Activated CD8-positive, alpha-beta T cell treated with anti-CD3 and anti-CD28 coated beads, Interleukin-2, amount 10 ng/mL, durations not matched to agents 7 days and 5 days (primary cell): ENCODE data around the gene LTBP4. TPM values are rescaled to one million over a fixed set of nuclear protein-coding genes. Genes with fewer than 3 reads are reported as not detected.
A peak's percentile ranks its signal among the peaks of the same experiment; 100 is the strongest.

Experiments
- ATAC-seq: fragments of 150-1000 bp; cut with Tn5 transposase; one replicate; pipeline ENCODE4 v1.10.0; 2021; ENCODE audit warnings: moderate library complexity
- CTCF ChIA-PET: fragments of 350-600 bp; sonication (Branson Sonifier 250); formaldehyde crosslinking; loops from one replicate; lab custom pipeline; 2021; ENCODE audit warnings: antibody characterized with exemption; lab: Charles Lee
- POLR2A ChIA-PET: fragments of 350-600 bp; sonication (Branson Sonifier 250); formaldehyde crosslinking; loops from one replicate; lab custom pipeline; 2021; ENCODE audit warnings: antibody characterized with exemption; lab: Charles Lee
- DNase-seq: peaks from one replicate; pipeline ENCODE4 v3.0.0-alpha.2; 2020
- H3K27ac Mint-ChIP-seq: one replicate; pipeline ENCODE4 v1.8.0; 2021; ENCODE audit warnings: mild to moderate bottlenecking, mixed read lengths
- H3K27me3 Mint-ChIP-seq: one replicate; pipeline ENCODE4 v1.8.0; 2021; ENCODE audit warnings: low read depth, mixed read lengths
- H3K36me3 Mint-ChIP-seq: one replicate; pipeline ENCODE4 v1.8.0; 2021; ENCODE audit warnings: low read depth, mixed read lengths
- H3K4me1 Mint-ChIP-seq: one replicate; pipeline ENCODE4 v1.8.0; 2021; ENCODE audit warnings: low read depth, mixed read lengths
- H3K4me3 Mint-ChIP-seq: one replicate; pipeline ENCODE4 v1.8.0; 2021; ENCODE audit warnings: mild to moderate bottlenecking, mixed read lengths
- H3K9me3 Mint-ChIP-seq: one replicate; pipeline ENCODE4 v1.8.0; 2022; ENCODE audit warnings: mixed read lengths; ENCODE audit not compliant: insufficient read depth
- total RNA-seq, 2 experiments: library from RNA; stranded (reverse); gene quantifications; one replicate each; pipeline ENCODE4 v1.2.3, GENCODE V29; 2021

The LTBP4 gene
- total RNA-seq, 2 experiments from 2014 or later: 54.3 to 54.7 TPM

- Mint-ChIP-seq H3K4me3 (no peak overlapping the region), H3K9me3 (no peaks in the 10 kb centered on the region), H3K27me3 (peaks cover 44% of the 10 kb centered on the region), H3K36me3 (no peaks in the 10 kb centered on the region), H3K27ac (no peak overlapping the region), H3K4me1 (peaks cover 16% of the 10 kb centered on the region)
- ATAC-seq (no peak), DNase-seq (no peak)
- POLR2A ChIA-PET: interaction anchor here (0.9 kb wide), 1 partner anchor 44 kb away, joined by 3 read pairs; no protein-coding TSS in a partner anchor
- CTCF ChIA-PET: interaction anchor here (1.4 kb wide), 1 partner anchor 35 kb away, joined by 3 read pairs; the partner anchor contains the start of gene LTBP4
Measured at GRCh38 chr19:40565910-40566495, 35.2 kb upstream of the LTBP4 start.

GRCh38 chr19:40567040-40567749 is 34.0 kb upstream of the LTBP4 start:
- peaks cover 18% of the 10 kb centered on the region for H3K4me1 Mint-ChIP-seq
- H3K36me3 Mint-ChIP-seq: no peaks in the 10 kb centered on the region
- CTCF ChIA-PET: interaction anchor here (1.3 to 1.4 kb wide), 2 partner anchors 18 to 33 kb away, joined by 3 read pairs; partner anchors contain the start of gene LTBP4
- H3K4me3 Mint-ChIP-seq: no peak overlapping the region
- H3K27me3 Mint-ChIP-seq: peaks cover 40% of the 10 kb centered on the region
- H3K27ac Mint-ChIP-seq: no peak overlapping the region
- DNase-seq: no peak
- ATAC-seq: no peak
- POLR2A ChIA-PET: interaction anchor here (0.6 kb wide), 1 partner anchor 232 kb away, joined by 3 read pairs; the partner anchor contains the start of gene EGLN2
- no peaks in the 10 kb centered on the region for H3K9me3 Mint-ChIP-seq

GRCh38 chr19:40567750-40568494 is 33.2 kb upstream of the LTBP4 start:
- ChIA-PET CTCF (interaction anchor here (1.1 to 1.3 kb wide), 3 partner anchors 19 to 35 kb away, joined by 3 read pairs; no protein-coding TSS in a partner anchor), POLR2A (interaction anchor here (0.6 kb wide), 1 partner anchor 231 kb away, joined by 3 read pairs; the partner anchor contains the start of gene EGLN2)
- H3K9me3 Mint-ChIP-seq: no peaks in the 10 kb centered on the region
- peaks cover 40% of the 10 kb centered on the region for H3K27me3 Mint-ChIP-seq
- H3K4me1 Mint-ChIP-seq: peaks cover 18% of the 10 kb centered on the region
- no peak for ATAC-seq
- H3K36me3 Mint-ChIP-seq: no peaks in the 10 kb centered on the region
- no peak for DNase-seq
- H3K27ac Mint-ChIP-seq: no peak overlapping the region
- H3K4me3 Mint-ChIP-seq: no peak overlapping the region

GRCh38 chr19:40570313-40571004 is 30.7 kb upstream of the LTBP4 start:
- POLR2A ChIA-PET: interaction anchor here (0.6 to 1.4 kb wide), 4 partner anchors 25 to 207 kb away, joined by 3 to 7 read pairs (median 4); no protein-coding TSS in a partner anchor
- Mint-ChIP-seq H3K4me1 (peaks cover 19% of the 10 kb centered on the region), H3K27ac (peak overlapping the region; percentile 73), H3K9me3 (no peaks in the 10 kb centered on the region), H3K36me3 (no peaks in the 10 kb centered on the region), H3K27me3 (peaks cover 32% of the 10 kb centered on the region), H3K4me3 (peak overlapping the region; percentile 62)
- CTCF ChIA-PET: interaction anchor here (0.6 to 2.3 kb wide), 18 partner anchors 8 to 1640 kb away, joined by 3 to 36 read pairs (median 6); partner anchors contain the start of genes LTBP4, MRPS12 and SARS2
- ATAC-seq (peak; percentile 96), DNase-seq (peak; percentile 99)

GRCh38 chr19:40571005-40571318 is 30.2 kb upstream of the LTBP4 start:
- ChIA-PET POLR2A (interaction anchor here (0.7 to 1.4 kb wide), 2 partner anchors 34 to 206 kb away, joined by 3 to 7 read pairs; no protein-coding TSS in a partner anchor), CTCF (interaction anchor here (0.6 to 2.3 kb wide), 18 partner anchors 8 to 1640 kb away, joined by 3 to 36 read pairs (median 6); partner anchors contain the start of genes LTBP4, MRPS12 and SARS2)
- DNase-seq: no peak
- H3K4me1 Mint-ChIP-seq: peaks cover 20% of the 10 kb centered on the region
- H3K9me3 Mint-ChIP-seq: no peaks in the 10 kb centered on the region
- peak overlapping the region; percentile 62 for H3K4me3 Mint-ChIP-seq
- peak overlapping the region; percentile 73 for H3K27ac Mint-ChIP-seq
- peaks cover 32% of the 10 kb centered on the region for H3K27me3 Mint-ChIP-seq
- no peaks in the 10 kb centered on the region for H3K36me3 Mint-ChIP-seq
- no peak for ATAC-seq

GRCh38 chr19:40571831-40572495 is 29.2 kb upstream of the LTBP4 start:
- no peak overlapping the region for H3K4me3 Mint-ChIP-seq
- ATAC-seq (no peak), DNase-seq (no peak)
- H3K4me1 Mint-ChIP-seq: peaks cover 25% of the 10 kb centered on the region
- H3K27ac Mint-ChIP-seq: peak overlapping the region; percentile 57
- POLR2A ChIA-PET: no interaction called here
- H3K9me3 Mint-ChIP-seq: no peaks in the 10 kb centered on the region
- CTCF ChIA-PET: interaction anchor here (1.7 to 2.3 kb wide), 5 partner anchors 23 to 107 kb away, joined by 6 to 36 read pairs (median 12); partner anchors contain the start of gene LTBP4
- H3K36me3 Mint-ChIP-seq: no peaks in the 10 kb centered on the region
- peaks cover 24% of the 10 kb centered on the region for H3K27me3 Mint-ChIP-seq

- no peak for ATAC-seq
- POLR2A ChIA-PET: interaction anchor here (0.5 to 0.6 kb wide), 2 partner anchors 50 to 395 kb away, joined by 3 read pairs; no protein-coding TSS in a partner anchor
- no peak for DNase-seq
- Mint-ChIP-seq H3K4me3 (peak overlapping the region; percentile 36), H3K27ac (no peak overlapping the region), H3K4me1 (peaks cover 31% of the 10 kb centered on the region), H3K9me3 (no peaks in the 10 kb centered on the region), H3K36me3 (peaks cover 12% of the 10 kb centered on the region), H3K27me3 (no peaks in the 10 kb centered on the region)
- CTCF ChIA-PET: interaction anchor here (1.7 kb wide), 1 partner anchor 28 kb away, joined by 6 read pairs; no protein-coding TSS in a partner anchor
Measured at GRCh38 chr19:40575326-40575725, 25.8 kb upstream of the LTBP4 start.

GRCh38 chr19:40576151-40576584 is 25.0 kb upstream of the LTBP4 start:
- Mint-ChIP-seq H3K36me3 (peaks cover 19% of the 10 kb centered on the region), H3K4me1 (peaks cover 24% of the 10 kb centered on the region), H3K27ac (peak overlapping the region; percentile 82), H3K27me3 (no peaks in the 10 kb centered on the region), H3K9me3 (no peaks in the 10 kb centered on the region), H3K4me3 (peak overlapping the region; percentile 72)
- DNase-seq (peak; percentile 42), ATAC-seq (peak; percentile 55)
- ChIA-PET POLR2A (interaction anchor here (0.5 kb wide), 1 partner anchor 394 kb away, joined by 3 read pairs; no protein-coding TSS in a partner anchor), CTCF (interaction anchor here (1.7 kb wide), 1 partner anchor 27 kb away, joined by 6 read pairs; no protein-coding TSS in a partner anchor)

- peak within 1 kb of the TSS; percentile 82 for H3K27ac Mint-ChIP-seq
- H3K27me3 Mint-ChIP-seq: no peaks in the 10 kb centered on the region
- no peaks in the 10 kb centered on the region for H3K9me3 Mint-ChIP-seq
- DNase-seq: peak; percentile 96
- peak; percentile 100 for ATAC-seq
- peaks cover 20% of the 10 kb centered on the region for H3K4me1 Mint-ChIP-seq
- ChIA-PET CTCF (interaction anchor here (1.7 kb wide), 1 partner anchor 27 kb away, joined by 6 read pairs; no protein-coding TSS in a partner anchor), POLR2A (no interaction called here)
- H3K36me3 Mint-ChIP-seq: peaks cover 23% of the 10 kb centered on the region
- peak within 1 kb of the TSS; percentile 72 for H3K4me3 Mint-ChIP-seq
Measured at GRCh38 chr19:40576585-40577451, 24.4 kb upstream of the LTBP4 start, which contains the start of gene SHKBP1. Gene SHKBP1 (plus strand): TSS chr19:40576873. CDS start chr19:40576900, 27 bp downstream.
